NCI-H146 treated with DMSO at 0.1 percent for 48 hours (cell line): ENCODE measurements around the gene PTPRT.

Experiments
- DNase-seq: peaks from one replicate; lab custom pipeline; 2025; ENCODE audit not compliant: unreplicated experiment; lab: John Stamatoyannopoulos, UW

PTPRT gene

DNA sequence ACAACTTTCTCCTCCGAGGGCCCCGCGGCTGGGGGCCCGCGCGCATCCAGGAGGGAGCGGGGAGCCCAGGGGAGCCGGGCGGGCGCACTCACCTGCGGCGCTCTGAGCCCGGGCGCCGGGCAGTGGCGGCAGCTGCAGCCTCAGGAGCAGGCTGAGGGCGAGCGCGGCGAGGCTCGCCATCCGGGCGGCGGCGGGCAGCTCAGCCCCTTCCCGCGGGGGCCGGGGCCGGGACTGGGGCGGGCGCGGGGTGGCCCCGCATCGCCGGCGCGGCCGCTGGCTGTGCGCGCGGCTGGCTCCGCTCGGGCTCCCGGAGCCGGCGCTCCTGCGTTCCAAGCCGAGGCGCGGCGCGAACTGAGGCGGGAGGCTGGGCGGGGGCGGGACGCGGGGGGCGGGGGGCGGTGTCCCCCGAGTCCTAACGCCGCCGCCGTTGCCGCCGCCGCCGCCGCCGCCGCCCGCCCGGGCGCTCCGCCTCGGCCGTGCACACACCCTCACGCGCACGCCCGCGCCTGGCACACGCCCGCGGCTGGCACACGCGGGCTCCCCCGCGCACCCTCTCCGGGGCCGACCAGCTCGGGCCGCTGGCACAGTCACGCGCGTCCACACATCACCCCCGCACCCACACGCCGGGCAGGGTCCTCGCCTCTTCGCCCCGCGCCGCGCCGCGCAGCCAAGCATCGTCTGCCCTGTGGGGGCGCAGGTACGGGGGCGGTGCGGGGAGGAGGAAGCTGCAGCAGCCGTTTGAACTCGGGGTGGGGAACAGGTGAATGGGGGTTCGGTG, at the start of gene PTPRT:
TSS of gene PTPRT (minus strand) at position 353 of the 778 bp plus-strand sequence. CDS start at position 180, 173 bp downstream.
- DNase-seq: no peak

- DNase-seq: no peak
Measured at GRCh38 chr20:43238833-43239232, 49.1 kb upstream of the PTPRT start.

DNA sequence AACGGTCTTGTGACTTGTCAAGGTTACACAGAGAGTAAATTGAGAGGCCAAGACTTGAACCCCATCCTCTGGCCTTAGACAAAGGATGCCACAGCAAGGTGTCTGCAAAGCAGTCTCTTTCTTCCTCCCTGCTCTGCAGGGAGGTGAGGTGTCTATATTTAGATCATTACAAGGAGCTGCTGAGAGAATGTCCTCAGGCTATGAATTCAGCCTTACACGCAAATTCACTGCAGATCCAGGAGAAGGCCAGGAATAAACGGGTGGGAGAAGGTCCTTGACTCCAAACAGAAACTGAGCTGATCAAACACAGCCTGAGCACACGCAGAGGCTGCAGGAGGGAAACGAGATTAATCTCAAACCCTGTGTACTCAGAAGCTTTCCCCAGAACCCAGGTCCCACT, 48.6 kb upstream of the PTPRT start:
- no peak for DNase-seq

- DNase-seq: no peak
Measured at GRCh38 chr20:43237651-43238168, 48.0 kb upstream of the PTPRT start.

- no peak for DNase-seq
Measured at GRCh38 chr20:43235998-43236397, 46.3 kb upstream of the PTPRT start.

GRCh38 chr20:43231829-43232228, 42.1 kb upstream of the PTPRT start:
- DNase-seq: no peak

DNA sequence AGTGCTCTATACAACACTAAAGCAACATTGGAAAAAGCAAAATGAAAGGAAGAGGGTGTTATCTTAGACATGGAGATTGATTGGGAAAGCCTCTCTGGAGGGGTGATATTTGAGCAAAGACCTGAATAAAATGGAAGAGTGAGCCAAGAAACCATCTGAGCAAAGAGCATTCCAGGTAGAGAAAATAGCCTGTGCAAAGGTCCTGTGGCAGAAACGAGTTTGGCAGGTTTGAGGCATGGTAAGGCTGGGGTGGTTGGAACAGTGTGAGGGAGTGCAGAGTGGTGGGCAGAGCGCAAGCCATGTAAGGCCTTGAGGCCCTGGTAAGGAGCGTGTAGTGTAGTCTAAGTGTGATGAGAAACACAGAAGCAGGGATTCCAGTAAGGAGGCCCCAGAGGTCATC, 40.0 kb upstream of the PTPRT start:
- no peak for DNase-seq

GRCh38 chr20:43220612-43221011, 30.9 kb upstream of the PTPRT start:
- no peak for DNase-seq

GRCh38 chr20:43210901-43211300, 21.2 kb upstream of the PTPRT start:
- no peak for DNase-seq

DNA sequence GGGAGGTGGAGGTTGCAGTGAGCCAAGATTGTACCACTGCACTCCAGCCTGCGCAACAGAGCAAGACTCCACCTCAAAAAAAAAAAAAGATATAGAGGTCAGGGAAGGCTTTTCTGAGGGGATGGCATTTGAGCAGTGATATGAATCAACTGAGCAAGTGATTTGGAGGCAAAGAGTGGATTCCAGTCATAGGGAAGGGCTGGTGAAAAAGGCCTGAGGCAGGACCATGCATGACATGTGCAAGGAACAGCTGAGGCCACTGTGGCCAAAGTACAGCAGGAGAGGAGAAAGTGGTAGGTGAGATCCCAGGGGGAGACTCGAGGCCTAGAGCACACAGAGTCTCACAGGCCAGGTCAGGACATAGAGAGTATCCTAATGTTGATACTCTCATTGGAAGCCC, 20.1 kb upstream of the PTPRT start:
- DNase-seq: no peak

GRCh38 chr20:43205699-43206098, 16.0 kb upstream of the PTPRT start:
- no peak for DNase-seq

GRCh38 chr20:43202100-43202499, 12.4 kb upstream of the PTPRT start:
- no peak for DNase-seq

- DNase-seq: no peak
Measured at GRCh38 chr20:43198607-43199006, 8.9 kb upstream of the PTPRT start.

DNA sequence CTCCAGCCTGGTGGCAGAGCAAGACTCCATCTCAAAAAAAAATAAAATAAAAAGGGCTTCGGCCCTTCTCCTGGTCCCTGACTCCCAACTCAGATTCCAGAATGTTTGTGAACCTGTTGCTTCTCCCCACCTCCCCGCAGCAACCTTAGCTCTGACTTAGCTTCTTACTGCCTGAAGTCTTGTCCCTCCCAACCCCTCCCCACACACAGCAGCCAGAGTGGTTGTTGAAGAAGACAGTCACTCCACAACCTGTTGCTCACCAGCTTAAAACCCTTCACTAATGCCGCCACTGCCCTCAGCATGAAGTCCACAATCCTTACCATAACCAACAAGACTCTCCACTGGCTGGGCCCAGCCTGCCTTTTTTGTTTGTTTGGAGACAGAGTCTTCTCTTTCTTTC, 6.5 kb upstream of the PTPRT start:
- DNase-seq: no peak

- DNase-seq: no peak
Measured at GRCh38 chr20:43194137-43194536, 4.4 kb upstream of the PTPRT start.

- no peak for DNase-seq
Measured at GRCh38 chr20:43193443-43193842, 3.7 kb upstream of the PTPRT start.

DNA sequence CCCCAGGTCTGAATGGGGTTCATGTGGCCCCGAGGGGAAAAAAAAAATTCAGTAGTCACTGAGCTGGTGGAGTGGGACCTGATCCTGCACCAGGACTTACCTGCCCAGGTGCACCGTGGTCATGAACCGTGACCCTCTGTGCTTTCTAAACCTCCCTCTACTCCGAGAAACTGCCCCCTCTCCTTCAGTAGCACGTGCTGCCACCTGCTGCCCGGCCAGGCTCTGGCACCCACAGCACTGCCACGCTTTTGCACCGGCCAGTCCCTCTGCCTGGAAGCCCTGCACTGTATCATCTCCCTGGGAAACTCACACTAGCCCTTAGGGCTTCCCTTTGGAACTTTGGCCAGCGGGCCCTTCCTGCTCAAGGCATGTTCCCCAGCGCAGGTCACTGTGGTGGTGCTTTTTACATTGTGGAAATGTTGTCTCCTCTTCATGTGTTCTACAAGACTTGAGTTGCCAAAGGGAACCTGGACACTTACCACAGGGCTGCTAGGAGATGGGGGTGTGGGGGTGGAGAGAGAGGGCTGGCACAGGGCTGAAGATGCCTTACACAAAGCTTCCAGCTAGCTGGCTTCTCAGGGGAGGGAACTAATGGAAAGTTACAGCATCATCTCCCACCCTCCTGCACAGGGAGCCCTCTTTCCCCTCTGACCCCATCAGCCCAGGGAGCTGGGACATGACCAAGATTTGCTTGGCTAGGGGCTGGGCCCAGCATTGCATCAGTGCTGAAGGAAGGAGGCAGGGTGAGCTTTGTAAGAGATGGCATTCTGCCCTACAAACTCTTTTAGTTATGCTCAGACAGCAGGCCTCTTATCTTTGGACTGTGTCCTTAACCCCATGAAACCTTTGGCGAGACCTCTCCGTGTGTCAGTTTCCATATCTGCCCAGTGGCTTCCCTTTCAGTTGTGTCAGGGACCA, 2.5 kb upstream of the PTPRT start:
- no peak for DNase-seq

DNA sequence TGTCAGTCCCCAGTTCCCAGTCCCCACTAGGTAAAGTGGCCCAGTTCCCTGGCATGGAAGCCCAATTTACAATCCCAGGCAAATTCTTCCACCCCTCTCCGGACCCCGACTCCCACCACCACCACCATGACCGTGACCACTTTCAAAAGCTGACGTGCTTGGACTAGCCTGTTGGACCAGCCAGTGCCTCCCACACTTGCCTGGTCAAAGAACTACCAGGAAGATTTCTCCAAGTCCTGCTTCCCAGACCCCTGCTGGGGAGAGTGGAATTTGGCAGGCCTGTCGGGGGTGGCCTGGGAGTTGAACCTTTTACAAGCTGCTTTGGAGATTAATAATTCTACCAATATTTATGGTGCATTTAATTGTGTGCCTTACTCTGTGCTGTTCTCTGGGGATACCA, 1.4 kb upstream of the PTPRT start:
- no peak for DNase-seq

DNA sequence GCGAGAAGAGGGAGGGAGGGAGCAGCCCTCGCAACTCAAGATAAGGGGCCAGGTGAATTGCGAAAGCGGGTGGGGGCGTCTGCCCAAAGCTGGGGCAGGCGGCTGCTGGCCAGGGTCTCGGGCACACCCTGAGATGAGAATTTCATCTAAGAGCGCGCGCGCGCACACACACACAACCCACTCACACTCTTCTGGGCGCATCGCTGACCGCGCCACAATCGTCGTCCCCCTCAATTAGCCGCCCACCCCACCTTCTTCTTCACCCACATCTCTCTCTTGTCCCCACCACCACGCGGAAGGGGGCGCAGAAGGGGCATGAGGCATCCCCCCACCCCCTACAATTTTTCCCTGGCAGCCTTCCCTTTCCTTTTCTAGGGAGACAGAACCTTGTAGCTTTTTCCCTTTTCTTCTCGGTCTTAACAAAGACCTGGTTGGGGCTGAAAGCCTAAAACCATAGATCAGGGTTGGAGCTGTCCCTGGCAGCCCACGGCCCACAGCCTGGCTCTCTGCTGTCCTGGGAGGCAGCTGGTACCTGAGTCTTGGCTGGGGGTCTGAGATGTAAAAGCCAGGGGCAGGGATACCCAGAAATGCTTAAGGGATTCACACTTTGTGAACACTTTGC, 737 bp upstream of the PTPRT start:
- no peak for DNase-seq

- no peak for DNase-seq
Measured at GRCh38 chr20:43188861-43189553, 699 bp downstream of the PTPRT start.

- no peak for DNase-seq
Measured at GRCh38 chr20:43188234-43188653, 1.5 kb downstream of the PTPRT start.
